HepG2 (cell line): Measurements from ENCODE around the gene OAT.

Experiments
- ATM ChIP-seq: fragments of 450-650 bp; IDR thresholded peaks from 2 replicates; pipeline ENCODE4 v1.7.1; 2017; ENCODE audit warnings: mild to moderate bottlenecking, borderline replicate concordance
- IRX3 ChIP-seq: sonication (generic); formaldehyde crosslinking; IDR thresholded peaks from 2 replicates; pipeline ENCODE4 v1.8.1; 2023; ENCODE audit warnings: mild to moderate bottlenecking, low read depth, missing genetic modification reagents, borderline replicate concordance
- NKX3-1 ChIP-seq: sonication (generic); formaldehyde crosslinking; IDR thresholded peaks from 2 replicates; pipeline ENCODE4 v1.5.0; 2020; ENCODE audit warnings: missing genetic modification reagents
- POLR2A ChIP-seq, 2 experiments: IDR thresholded peaks; 2 replicates each; pipeline ENCODE4 v1.6.1; 2011; ENCODE audit warnings: low read depth in 2 of 2, low read length in 2 of 2, mild to moderate bottlenecking in 1 of 2, moderate library complexity in 1 of 2; ENCODE audit not compliant: insufficient read depth in 1 of 2
- TEAD3 ChIP-seq: optimal IDR thresholded peaks from 2 replicates; pipeline ENCODE3; 2016; ENCODE audit warnings: borderline replicate concordance
- TF ChIP-seq, protein P1 (sequence below): IDR thresholded peaks from 2 replicates; pipeline ENCODE4 v1.6.1; 2016; ENCODE audit warnings: missing compliant biosample characterization, missing genetic modification reagents, borderline replicate concordance
- TF ChIP-seq, protein P2 (sequence below): sonication (generic); formaldehyde crosslinking; conservative IDR thresholded peaks from 2 replicates; pipeline ENCODE4 v1.4.0; 2020; ENCODE audit warnings: missing genetic modification reagents
- TF ChIP-seq, protein P3 (sequence below): sonication (generic); formaldehyde crosslinking; IDR thresholded peaks from 2 replicates; pipeline ENCODE4 v1.5.0; 2020; ENCODE audit warnings: mild to moderate bottlenecking, missing genetic modification reagents
- TF ChIP-seq, protein P4 (sequence below): sonication (generic); formaldehyde crosslinking; IDR thresholded peaks from 2 replicates; pipeline ENCODE4 v1.5.0; 2020; ENCODE audit warnings: mild to moderate bottlenecking, missing genetic modification reagents, moderate library complexity
- TF ChIP-seq, protein P5 (sequence below): sonication (generic); formaldehyde crosslinking; IDR thresholded peaks from 2 replicates; pipeline ENCODE4 v1.4.0; 2020; ENCODE audit warnings: mild to moderate bottlenecking, missing genetic modification reagents
- TF ChIP-seq, protein P6 (sequence below): sonication (generic); formaldehyde crosslinking; IDR thresholded peaks from 2 replicates; pipeline ENCODE4 v1.8.0; 2022; ENCODE audit warnings: missing genetic modification reagents, mild to moderate bottlenecking, borderline replicate concordance

DNA sequence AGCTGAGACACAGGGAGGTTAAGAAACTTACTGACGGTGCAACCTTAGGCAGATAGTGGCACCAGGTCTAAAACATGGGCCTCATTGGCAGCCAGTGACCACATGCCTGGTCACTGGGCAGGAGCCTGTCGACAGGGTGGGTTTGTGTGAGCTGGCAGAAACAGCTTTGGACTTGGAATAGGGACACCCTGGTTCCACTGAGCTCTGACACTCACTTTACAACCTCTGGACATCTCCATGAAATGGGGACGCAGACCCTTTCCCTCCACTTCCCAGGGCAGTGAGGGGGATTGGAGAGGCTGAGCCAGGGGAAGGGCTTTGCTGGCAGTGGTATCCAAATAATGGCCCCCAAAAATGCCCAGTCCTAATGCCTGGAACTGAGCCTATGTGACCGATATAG is 49.7 kb downstream of the OAT start:
- TF ChIP-seq, protein P1, sequence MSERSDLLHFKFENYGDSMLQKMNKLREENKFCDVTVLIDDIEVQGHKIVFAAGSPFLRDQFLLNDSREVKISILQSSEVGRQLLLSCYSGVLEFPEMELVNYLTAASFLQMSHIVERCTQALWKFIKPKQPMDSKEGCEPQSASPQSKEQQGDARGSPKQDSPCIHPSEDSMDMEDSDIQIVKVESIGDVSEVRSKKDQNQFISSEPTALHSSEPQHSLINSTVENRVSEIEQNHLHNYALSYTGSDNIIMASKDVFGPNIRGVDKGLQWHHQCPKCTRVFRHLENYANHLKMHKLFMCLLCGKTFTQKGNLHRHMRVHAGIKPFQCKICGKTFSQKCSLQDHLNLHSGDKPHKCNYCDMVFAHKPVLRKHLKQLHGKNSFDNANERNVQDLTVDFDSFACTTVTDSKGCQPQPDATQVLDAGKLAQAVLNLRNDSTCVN (CRISPR knock-in tag): no peak
- no peak for TF ChIP-seq TEAD3
- TF ChIP-seq, protein P2, sequence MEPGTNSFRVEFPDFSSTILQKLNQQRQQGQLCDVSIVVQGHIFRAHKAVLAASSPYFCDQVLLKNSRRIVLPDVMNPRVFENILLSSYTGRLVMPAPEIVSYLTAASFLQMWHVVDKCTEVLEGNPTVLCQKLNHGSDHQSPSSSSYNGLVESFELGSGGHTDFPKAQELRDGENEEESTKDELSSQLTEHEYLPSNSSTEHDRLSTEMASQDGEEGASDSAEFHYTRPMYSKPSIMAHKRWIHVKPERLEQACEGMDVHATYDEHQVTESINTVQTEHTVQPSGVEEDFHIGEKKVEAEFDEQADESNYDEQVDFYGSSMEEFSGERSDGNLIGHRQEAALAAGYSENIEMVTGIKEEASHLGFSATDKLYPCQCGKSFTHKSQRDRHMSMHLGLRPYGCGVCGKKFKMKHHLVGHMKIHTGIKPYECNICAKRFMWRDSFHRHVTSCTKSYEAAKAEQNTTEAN (CRISPR knock-in tag): no peak
- no peak for TF ChIP-seq NKX3-1
- TF ChIP-seq, protein P3, sequence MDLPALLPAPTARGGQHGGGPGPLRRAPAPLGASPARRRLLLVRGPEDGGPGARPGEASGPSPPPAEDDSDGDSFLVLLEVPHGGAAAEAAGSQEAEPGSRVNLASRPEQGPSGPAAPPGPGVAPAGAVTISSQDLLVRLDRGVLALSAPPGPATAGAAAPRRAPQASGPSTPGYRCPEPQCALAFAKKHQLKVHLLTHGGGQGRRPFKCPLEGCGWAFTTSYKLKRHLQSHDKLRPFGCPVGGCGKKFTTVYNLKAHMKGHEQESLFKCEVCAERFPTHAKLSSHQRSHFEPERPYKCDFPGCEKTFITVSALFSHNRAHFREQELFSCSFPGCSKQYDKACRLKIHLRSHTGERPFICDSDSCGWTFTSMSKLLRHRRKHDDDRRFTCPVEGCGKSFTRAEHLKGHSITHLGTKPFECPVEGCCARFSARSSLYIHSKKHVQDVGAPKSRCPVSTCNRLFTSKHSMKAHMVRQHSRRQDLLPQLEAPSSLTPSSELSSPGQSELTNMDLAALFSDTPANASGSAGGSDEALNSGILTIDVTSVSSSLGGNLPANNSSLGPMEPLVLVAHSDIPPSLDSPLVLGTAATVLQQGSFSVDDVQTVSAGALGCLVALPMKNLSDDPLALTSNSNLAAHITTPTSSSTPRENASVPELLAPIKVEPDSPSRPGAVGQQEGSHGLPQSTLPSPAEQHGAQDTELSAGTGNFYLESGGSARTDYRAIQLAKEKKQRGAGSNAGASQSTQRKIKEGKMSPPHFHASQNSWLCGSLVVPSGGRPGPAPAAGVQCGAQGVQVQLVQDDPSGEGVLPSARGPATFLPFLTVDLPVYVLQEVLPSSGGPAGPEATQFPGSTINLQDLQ (CRISPR knock-in tag): no peak
- TF ChIP-seq, protein P4, sequence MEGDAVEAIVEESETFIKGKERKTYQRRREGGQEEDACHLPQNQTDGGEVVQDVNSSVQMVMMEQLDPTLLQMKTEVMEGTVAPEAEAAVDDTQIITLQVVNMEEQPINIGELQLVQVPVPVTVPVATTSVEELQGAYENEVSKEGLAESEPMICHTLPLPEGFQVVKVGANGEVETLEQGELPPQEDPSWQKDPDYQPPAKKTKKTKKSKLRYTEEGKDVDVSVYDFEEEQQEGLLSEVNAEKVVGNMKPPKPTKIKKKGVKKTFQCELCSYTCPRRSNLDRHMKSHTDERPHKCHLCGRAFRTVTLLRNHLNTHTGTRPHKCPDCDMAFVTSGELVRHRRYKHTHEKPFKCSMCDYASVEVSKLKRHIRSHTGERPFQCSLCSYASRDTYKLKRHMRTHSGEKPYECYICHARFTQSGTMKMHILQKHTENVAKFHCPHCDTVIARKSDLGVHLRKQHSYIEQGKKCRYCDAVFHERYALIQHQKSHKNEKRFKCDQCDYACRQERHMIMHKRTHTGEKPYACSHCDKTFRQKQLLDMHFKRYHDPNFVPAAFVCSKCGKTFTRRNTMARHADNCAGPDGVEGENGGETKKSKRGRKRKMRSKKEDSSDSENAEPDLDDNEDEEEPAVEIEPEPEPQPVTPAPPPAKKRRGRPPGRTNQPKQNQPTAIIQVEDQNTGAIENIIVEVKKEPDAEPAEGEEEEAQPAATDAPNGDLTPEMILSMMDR: no peak
- no peak for TF ChIP-seq IRX3 (CRISPR knock-in tag)
- no peak for TF ChIP-seq POLR2A (IDR thresholded peaks at IDR 0.05; ENCODE audit: insufficient read depth in 1 of 2, low read depth in 2 of 2, low read length in 2 of 2)
- no peak for TF ChIP-seq ATM
- TF ChIP-seq, protein P5, sequence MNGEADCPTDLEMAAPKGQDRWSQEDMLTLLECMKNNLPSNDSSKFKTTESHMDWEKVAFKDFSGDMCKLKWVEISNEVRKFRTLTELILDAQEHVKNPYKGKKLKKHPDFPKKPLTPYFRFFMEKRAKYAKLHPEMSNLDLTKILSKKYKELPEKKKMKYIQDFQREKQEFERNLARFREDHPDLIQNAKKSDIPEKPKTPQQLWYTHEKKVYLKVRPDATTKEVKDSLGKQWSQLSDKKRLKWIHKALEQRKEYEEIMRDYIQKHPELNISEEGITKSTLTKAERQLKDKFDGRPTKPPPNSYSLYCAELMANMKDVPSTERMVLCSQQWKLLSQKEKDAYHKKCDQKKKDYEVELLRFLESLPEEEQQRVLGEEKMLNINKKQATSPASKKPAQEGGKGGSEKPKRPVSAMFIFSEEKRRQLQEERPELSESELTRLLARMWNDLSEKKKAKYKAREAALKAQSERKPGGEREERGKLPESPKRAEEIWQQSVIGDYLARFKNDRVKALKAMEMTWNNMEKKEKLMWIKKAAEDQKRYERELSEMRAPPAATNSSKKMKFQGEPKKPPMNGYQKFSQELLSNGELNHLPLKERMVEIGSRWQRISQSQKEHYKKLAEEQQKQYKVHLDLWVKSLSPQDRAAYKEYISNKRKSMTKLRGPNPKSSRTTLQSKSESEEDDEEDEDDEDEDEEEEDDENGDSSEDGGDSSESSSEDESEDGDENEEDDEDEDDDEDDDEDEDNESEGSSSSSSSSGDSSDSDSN: no peak
- TF ChIP-seq, protein P6, sequence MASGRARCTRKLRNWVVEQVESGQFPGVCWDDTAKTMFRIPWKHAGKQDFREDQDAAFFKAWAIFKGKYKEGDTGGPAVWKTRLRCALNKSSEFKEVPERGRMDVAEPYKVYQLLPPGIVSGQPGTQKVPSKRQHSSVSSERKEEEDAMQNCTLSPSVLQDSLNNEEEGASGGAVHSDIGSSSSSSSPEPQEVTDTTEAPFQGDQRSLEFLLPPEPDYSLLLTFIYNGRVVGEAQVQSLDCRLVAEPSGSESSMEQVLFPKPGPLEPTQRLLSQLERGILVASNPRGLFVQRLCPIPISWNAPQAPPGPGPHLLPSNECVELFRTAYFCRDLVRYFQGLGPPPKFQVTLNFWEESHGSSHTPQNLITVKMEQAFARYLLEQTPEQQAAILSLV: no peak
